Tibial nerve (tissue), 4 donors: ENCODE data around the gene ZNF618. TPM values are rescaled to one million over a fixed set of nuclear protein-coding genes. Genes with fewer than 3 reads are reported as not detected.

ENCODE experiments used
- DNase-seq, 2 donors: peaks; one replicate each; pipeline ENCODE4 v3.0.0-alpha.2; 2019; ENCODE audit warnings: low spot score in 2 of 2
- H3K27ac ChIP-seq, 4 donors: fragments of 200-600 bp; sonication (generic) in 3 of 4; one replicate each; pipeline ENCODE4 v1.5.1; 2017 to 2019; ENCODE audit warnings: mild to moderate bottlenecking in 1 of 4
- H3K27me3 ChIP-seq, 2 donors: fragments of 200-600 bp; sonication (generic) in 1 of 2; one replicate each; pipeline versions ENCODE4 v1.5.1 to v1.6.0; 2017 to 2019
- H3K36me3 ChIP-seq, 3 donors: fragments of 200-600 bp; sonication (generic); one replicate each; pipeline ENCODE4 v1.5.1; 2018 to 2019
- H3K4me1 ChIP-seq, 4 donors: fragments of 200-600 bp; sonication (generic) in 3 of 4; one replicate each; pipeline ENCODE4 v1.5.1; 2017 to 2019
- H3K4me3 ChIP-seq, 4 donors: fragments of 200-600 bp; sonication (generic) in 3 of 4; one replicate each; pipeline ENCODE4 v1.5.1; 2017 to 2019; ENCODE audit warnings: mild to moderate bottlenecking in 1 of 4, moderate library complexity in 1 of 4
- H3K9me3 ChIP-seq, 4 donors: fragments of 200-600 bp; sonication (generic) in 3 of 4; one replicate each; pipeline ENCODE4 v1.5.1; 2017 to 2019
- EP300 ChIP-seq, 2 donors: sonication (generic); formaldehyde crosslinking; IDR thresholded peaks; one replicate each; pipeline ENCODE4 v1.6.1; 2017; ENCODE audit warnings: antibody characterized with exemption in 2 of 2, mild to moderate bottlenecking in 1 of 2
- POLR2A ChIP-seq, 2 donors: fragments of 450-650 bp; IDR thresholded peaks; one replicate each; pipeline ENCODE4 v1.6.1; 2017; ENCODE audit warnings: antibody characterized with exemption in 2 of 2, mild to moderate bottlenecking in 2 of 2, moderate library complexity in 2 of 2
- WGBS, 2 donors: methylation state at CpG; one replicate each; pipeline ENCODE4 v1.1.5; 2018; 5-methylcytosine and 5-hydroxymethylcytosine counted together
- total RNA-seq, 4 donors: library from RNA; depleted of rRNA; stranded (reverse); fragments of >200 nt; gene quantifications; one replicate each; pipeline ENCODE4 v1.1.0, GENCODE V29; 2016
- TF ChIP-seq, protein P1 (sequence below), 5 experiments: fragments of 200-600 bp in 3 of 5; fragments of 450-650 bp in 2 of 5; sonication (generic) in 3 of 5; IDR thresholded peaks; one replicate each; pipeline ENCODE4 v1.5.1; 2016 to 2019; ENCODE audit warnings: antibody characterized with exemption in 5 of 5, mild to moderate bottlenecking in 3 of 5, moderate library complexity in 2 of 5

ZNF618 gene
- total RNA-seq, 4 donors from 2014 or later, result 7.3 to 11.6 (median 9.0) TPM

DNA sequence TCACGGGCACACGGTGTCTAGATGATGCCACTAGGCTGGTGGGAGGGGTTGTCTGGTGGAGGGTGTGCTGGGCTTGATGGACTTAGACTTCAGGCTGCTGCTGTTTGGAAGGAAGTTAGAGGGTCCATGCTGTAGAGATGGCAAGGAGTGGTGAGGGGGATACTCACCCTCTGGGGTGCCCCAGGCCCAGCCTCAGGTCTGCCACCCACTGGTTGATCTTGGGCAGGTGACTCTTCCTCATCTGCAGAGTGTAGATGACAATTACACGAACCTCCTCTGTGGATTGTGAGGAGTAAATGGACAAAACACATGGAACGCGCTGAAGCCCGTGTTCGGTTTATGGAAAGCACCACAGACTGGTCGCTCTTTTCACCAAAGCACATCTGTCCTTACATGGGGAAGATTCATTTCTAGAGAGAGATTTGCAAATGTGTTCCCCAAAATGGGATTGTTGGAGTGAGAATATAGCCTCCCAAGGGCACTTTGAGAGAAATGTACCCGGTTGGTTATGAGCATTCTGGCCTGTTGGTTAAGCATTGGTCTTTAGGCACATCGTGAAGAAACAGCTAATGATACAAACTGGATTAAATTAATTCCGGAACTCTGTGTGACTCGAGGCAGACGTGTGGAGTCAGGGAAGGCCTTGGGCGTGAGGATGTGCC, 58.2 kb downstream of the ZNF618 start:
- peak in 1 of 2 donors; percentile 3 for DNase-seq
- Histone ChIP-seq H3K4me1 (peaks cover 0 to 27% (median 5%) of the 10 kb centered on the region in 4 donors), H3K27ac (no peak overlapping the region), H3K9me3 (peaks cover 0 to 6% (median under 1%) of the 10 kb centered on the region in 4 donors), H3K27me3 (no peaks in the 10 kb centered on the region), H3K36me3 (no peaks in the 10 kb centered on the region), H3K4me3 (no peak overlapping the region)
- TF ChIP-seq, protein P1, sequence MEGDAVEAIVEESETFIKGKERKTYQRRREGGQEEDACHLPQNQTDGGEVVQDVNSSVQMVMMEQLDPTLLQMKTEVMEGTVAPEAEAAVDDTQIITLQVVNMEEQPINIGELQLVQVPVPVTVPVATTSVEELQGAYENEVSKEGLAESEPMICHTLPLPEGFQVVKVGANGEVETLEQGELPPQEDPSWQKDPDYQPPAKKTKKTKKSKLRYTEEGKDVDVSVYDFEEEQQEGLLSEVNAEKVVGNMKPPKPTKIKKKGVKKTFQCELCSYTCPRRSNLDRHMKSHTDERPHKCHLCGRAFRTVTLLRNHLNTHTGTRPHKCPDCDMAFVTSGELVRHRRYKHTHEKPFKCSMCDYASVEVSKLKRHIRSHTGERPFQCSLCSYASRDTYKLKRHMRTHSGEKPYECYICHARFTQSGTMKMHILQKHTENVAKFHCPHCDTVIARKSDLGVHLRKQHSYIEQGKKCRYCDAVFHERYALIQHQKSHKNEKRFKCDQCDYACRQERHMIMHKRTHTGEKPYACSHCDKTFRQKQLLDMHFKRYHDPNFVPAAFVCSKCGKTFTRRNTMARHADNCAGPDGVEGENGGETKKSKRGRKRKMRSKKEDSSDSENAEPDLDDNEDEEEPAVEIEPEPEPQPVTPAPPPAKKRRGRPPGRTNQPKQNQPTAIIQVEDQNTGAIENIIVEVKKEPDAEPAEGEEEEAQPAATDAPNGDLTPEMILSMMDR (IDR thresholded peaks at IDR 0.05), result no peak
- TF ChIP-seq POLR2A (IDR thresholded peaks at IDR 0.05), result no peak
- TF ChIP-seq EP300 (IDR thresholded peaks at IDR 0.05), result no peak
- WGBS, 2 donors, result 89 to 90% methylated on average over 14 of the region's 14 CpGs

DNA sequence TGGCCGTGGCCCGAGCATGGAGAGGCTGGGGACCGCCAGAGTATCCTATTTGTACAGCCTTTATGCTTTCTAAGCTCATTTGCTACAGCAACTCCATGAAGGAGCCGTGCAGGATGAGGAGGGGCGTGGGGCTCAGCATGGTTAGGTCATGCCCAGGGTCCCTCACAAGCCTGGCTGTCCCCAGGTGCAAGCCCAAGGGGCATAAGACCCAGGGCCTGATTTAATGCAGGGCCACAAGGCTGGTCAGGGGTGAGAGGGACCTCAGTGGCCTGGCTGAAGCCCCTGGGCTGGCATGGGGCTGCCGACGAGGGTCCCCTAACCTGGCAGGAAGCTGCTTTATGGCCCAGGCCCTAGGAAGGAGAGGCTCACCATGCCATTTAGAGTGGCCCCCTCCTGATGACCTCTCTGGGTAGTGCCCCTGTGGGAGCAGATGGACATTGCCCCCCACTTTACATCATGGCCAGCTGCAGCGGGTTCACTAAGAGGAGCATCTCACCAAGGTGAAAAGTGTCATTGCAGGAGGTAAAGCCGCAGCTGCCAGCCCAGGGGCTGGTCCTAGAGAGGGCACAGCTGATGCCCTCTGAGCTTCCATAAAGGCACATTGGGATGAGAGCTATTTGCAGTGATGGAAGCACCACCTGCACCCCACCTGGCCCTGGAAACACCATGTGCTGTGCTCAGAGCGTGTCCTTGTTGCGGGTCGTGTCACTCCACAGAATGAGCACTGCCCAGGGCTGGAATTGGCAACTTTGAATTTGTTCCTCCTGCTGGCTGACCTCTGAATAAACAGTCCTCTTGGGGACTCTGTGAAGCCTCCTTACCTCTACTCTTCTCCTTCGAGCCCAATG, 58.9 kb downstream of the ZNF618 start:
- Histone ChIP-seq H3K4me3 (no peak overlapping the region), H3K27ac (no peak overlapping the region), H3K9me3 (peaks cover 0 to 13% (median 4%) of the 10 kb centered on the region in 4 donors), H3K36me3 (no peaks in the 10 kb centered on the region), H3K4me1 (peaks cover 0 to 21% (median 5%) of the 10 kb centered on the region in 4 donors), H3K27me3 (no peaks in the 10 kb centered on the region)
- TF ChIP-seq, protein P1 (IDR thresholded peaks at IDR 0.05), result no peak
- TF ChIP-seq EP300 (IDR thresholded peaks at IDR 0.05), result no peak
- TF ChIP-seq POLR2A (IDR thresholded peaks at IDR 0.05), result no peak
- peak in 1 of 2 donors; percentile 2 for DNase-seq
- WGBS, 2 donors, result 93 to 94% methylated on average over 11 to 13 of the region's 13 CpGs

DNA sequence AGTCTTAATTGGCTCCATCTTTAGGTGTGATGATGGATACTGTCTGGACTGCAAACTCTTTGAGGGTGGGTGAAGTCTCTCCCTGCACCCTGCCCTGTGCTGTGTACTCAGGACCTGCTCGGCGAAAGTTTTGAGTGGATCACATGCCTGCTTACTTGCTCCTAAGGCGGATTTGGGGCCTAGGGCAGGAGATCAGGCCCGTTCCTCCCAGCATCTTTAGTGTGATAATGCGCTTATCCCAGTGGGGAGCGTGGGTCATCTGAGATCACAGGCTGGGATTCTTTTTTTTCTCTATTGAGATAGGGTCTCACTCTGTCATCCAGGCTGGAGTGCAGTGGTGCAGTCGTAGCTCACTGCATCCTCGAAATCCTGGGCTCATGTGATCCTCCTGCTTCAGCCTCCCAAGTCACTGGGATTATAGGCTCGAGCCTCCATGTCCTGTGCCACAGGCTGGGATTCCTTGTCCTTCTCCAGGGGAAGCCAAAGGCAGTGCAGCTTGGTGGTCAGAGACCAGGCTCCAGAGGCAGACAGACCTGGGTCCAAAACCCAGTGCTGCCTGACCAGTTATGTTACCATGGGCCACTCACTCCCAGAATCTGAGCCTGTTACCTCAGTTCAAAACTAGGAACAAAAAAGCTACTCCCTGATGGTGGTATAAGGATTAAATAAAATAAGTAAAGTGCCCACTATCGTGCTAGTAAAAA, 59.7 kb downstream of the ZNF618 start:
- H3K27ac ChIP-seq, result no peak overlapping the region
- peak in 1 of 2 donors; percentile 2 for DNase-seq
- 95 to 96% methylated on average over 10 of the region's 10 CpGs for WGBS, 2 donors
- peaks cover 0 to 18% (median 5%) of the 10 kb centered on the region in 4 donors for H3K4me1 ChIP-seq
- H3K36me3 ChIP-seq, result no peaks in the 10 kb centered on the region
- H3K9me3 ChIP-seq, result peaks cover 0 to 13% (median 4%) of the 10 kb centered on the region in 4 donors
- H3K4me3 ChIP-seq, result no peak overlapping the region
- H3K27me3 ChIP-seq, result no peaks in the 10 kb centered on the region
- TF ChIP-seq, protein P1 (IDR thresholded peaks at IDR 0.05), result no peak
- TF ChIP-seq POLR2A (IDR thresholded peaks at IDR 0.05) (no peak), EP300 (IDR thresholded peaks at IDR 0.05) (no peak)

DNA sequence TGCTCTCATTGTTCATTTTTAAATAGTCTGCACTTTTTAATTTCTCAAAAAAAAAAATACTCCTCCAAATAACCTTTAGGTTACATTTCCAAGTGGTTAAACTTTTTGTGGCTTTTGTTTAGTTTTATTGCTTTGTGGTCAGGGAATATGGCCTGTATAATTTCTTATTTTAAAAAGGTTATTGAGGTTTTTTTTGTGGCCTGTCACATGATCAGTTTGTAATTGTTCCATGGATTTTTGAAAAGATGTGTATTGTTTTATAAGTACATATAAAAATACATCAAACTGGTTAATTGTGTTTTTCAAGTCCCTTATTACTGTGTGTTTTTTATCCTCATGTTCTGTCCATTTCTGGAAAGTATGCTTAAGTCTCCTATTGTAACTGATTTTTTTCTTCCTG, 64.0 kb downstream of the ZNF618 start:
- Histone ChIP-seq H3K27ac (no peak overlapping the region), H3K4me3 (no peak overlapping the region), H3K27me3 (no peaks in the 10 kb centered on the region), H3K9me3 (peaks cover 0 to 13% (median 4%) of the 10 kb centered on the region in 4 donors), H3K4me1 (peaks cover 0 to 31% (median 0%) of the 10 kb centered on the region in 4 donors), H3K36me3 (no peaks in the 10 kb centered on the region)
- no peak for DNase-seq
- TF ChIP-seq POLR2A (IDR thresholded peaks at IDR 0.05) (no peak), EP300 (IDR thresholded peaks at IDR 0.05) (no peak)
- TF ChIP-seq, protein P1 (IDR thresholded peaks at IDR 0.05), result no peak
